ENCODE data around the gene CTTNBP2.
"Not testable (repeated sequence)": the region's sequence is repeated elsewhere in the genome, so short reads cannot be mapped to it uniquely, and the experiment has no call there.

Gene CTTNBP2

GRCh38 chr7:117731455-117731854 is 141.8 kb downstream of the CTTNBP2 start:
- Mint-ChIP-seq H3K4me3 (no peak overlapping the region), H3K27ac (no peak overlapping the region), H3K27me3 (ENCODE audit: low read depth) (no peaks in the 10 kb centered on the region), H3K9me3 (no peaks in the 10 kb centered on the region), H3K36me3 (ENCODE audit: low read depth) (no peaks in the 10 kb centered on the region), H3K4me1 (ENCODE audit: low read depth) (peaks cover 4% of the 10 kb centered on the region)

DNA sequence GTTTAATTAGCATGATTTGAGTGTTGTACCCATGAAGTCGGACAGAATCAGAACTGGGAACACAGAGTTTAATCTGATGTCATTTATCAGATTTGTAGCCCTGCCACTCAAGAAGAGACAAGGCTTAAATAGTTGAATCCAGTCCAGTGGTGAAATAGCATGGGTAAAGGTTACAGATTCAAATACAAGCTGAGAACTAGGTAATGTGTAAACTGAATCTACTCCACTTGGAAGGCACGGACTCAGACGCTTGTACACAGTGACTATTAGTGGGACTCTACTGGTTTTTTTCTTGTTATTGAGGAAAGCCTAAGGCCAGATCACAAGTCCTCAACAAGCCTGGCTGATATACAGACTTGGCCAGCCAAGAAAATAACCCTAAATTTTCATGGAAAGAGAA is 142.9 kb downstream of the CTTNBP2 start:
- Mint-ChIP-seq H3K4me1 (ENCODE audit: low read depth) (peaks cover 4% of the 10 kb centered on the region), H3K36me3 (ENCODE audit: low read depth) (no peaks in the 10 kb centered on the region), H3K4me3 (no peak overlapping the region), H3K27me3 (ENCODE audit: low read depth) (no peaks in the 10 kb centered on the region), H3K9me3 (no peaks in the 10 kb centered on the region), H3K27ac (no peak overlapping the region)

GRCh38 chr7:117728890-117729624 is 144.2 kb downstream of the CTTNBP2 start:
- H3K4me3 Mint-ChIP-seq = no peak overlapping the region
- H3K4me1 Mint-ChIP-seq (ENCODE audit: low read depth) = peaks cover 4% of the 10 kb centered on the region
- no peaks in the 10 kb centered on the region for H3K27me3 Mint-ChIP-seq (ENCODE audit: low read depth)
- H3K9me3 Mint-ChIP-seq = no peaks in the 10 kb centered on the region
- no peak overlapping the region for H3K27ac Mint-ChIP-seq
- H3K36me3 Mint-ChIP-seq (ENCODE audit: low read depth) = no peaks in the 10 kb centered on the region

- Mint-ChIP-seq H3K36me3 (ENCODE audit: low read depth) (no peaks in the 10 kb centered on the region), H3K9me3 (no peaks in the 10 kb centered on the region), H3K4me3 (no peak overlapping the region), H3K4me1 (ENCODE audit: low read depth) (no peaks in the 10 kb centered on the region), H3K27ac (no peak overlapping the region), H3K27me3 (ENCODE audit: low read depth) (no peaks in the 10 kb centered on the region)
Measured at GRCh38 chr7:117724898-117725297, 148.3 kb downstream of the CTTNBP2 start.

DNA sequence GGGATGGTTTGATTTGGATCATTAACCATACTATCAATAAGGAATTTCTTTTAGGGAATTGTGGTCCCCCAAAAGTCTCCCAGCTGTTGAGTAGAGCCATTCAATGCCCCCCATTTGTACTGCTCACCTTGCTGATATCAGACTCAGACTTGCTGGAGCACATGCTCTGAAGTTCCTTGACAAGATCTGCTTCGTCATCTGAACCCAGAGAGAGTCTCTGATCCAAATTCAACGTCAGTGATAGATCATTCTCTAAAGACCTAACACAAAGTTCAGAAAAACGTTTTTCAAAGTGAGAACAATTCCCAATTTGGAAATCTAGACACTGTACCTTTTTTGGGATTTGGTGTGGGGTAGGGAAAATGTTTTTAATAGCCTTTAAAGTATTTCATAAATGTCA is 153.9 kb downstream of the CTTNBP2 start:
- H3K27me3 Mint-ChIP-seq (ENCODE audit: low read depth) = peaks cover 3% of the 10 kb centered on the region
- no peak overlapping the region for H3K4me3 Mint-ChIP-seq
- H3K4me1 Mint-ChIP-seq (ENCODE audit: low read depth) = no peaks in the 10 kb centered on the region
- H3K36me3 Mint-ChIP-seq (ENCODE audit: low read depth) = no peaks in the 10 kb centered on the region
- no peak overlapping the region for H3K27ac Mint-ChIP-seq
- no peaks in the 10 kb centered on the region for H3K9me3 Mint-ChIP-seq

- Mint-ChIP-seq H3K4me1 (ENCODE audit: low read depth) (no peaks in the 10 kb centered on the region), H3K27ac (no peak overlapping the region), H3K4me3 (no peak overlapping the region), H3K36me3 (ENCODE audit: low read depth) (no peaks in the 10 kb centered on the region), H3K27me3 (ENCODE audit: low read depth) (peaks cover 6% of the 10 kb centered on the region), H3K9me3 (no peaks in the 10 kb centered on the region)
Measured at GRCh38 chr7:117718116-117718835, 155.0 kb downstream of the CTTNBP2 start.

GRCh38 chr7:117717357-117717756 is 155.9 kb downstream of the CTTNBP2 start:
- H3K27ac Mint-ChIP-seq = no peak overlapping the region
- peaks cover 6% of the 10 kb centered on the region for H3K27me3 Mint-ChIP-seq (ENCODE audit: low read depth)
- H3K4me1 Mint-ChIP-seq (ENCODE audit: low read depth) = no peaks in the 10 kb centered on the region
- no peaks in the 10 kb centered on the region for H3K36me3 Mint-ChIP-seq (ENCODE audit: low read depth)
- no peaks in the 10 kb centered on the region for H3K9me3 Mint-ChIP-seq
- no peak overlapping the region for H3K4me3 Mint-ChIP-seq

DNA sequence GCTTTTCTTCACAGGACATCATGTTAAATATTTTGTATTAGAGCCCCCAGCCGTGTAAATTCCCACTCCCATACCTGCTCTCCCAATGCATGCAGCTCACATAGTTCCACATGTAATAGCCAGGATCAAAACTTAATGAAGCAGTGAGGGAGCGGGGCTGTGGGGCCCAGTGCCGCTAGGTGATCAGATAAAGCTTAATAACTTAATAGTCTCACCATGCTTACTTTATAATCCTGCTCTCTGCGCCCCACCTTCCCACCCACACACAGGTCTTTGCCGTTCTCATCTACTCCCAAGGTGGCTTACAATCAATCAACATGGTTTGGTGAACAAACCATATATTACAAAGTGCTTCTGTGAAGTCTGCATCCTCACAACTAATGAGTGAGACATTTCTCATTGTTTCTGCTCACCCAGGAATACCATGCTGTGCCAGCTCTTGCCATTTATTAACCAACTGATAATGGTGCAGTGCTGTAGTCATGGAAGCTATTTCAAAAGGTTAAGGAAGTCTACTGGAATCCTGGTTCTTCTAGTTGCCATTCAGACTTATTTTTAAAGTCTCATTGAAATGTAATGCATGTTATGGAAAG is 156.4 kb downstream of the CTTNBP2 start:
- H3K4me3 Mint-ChIP-seq = no peak overlapping the region

DNA sequence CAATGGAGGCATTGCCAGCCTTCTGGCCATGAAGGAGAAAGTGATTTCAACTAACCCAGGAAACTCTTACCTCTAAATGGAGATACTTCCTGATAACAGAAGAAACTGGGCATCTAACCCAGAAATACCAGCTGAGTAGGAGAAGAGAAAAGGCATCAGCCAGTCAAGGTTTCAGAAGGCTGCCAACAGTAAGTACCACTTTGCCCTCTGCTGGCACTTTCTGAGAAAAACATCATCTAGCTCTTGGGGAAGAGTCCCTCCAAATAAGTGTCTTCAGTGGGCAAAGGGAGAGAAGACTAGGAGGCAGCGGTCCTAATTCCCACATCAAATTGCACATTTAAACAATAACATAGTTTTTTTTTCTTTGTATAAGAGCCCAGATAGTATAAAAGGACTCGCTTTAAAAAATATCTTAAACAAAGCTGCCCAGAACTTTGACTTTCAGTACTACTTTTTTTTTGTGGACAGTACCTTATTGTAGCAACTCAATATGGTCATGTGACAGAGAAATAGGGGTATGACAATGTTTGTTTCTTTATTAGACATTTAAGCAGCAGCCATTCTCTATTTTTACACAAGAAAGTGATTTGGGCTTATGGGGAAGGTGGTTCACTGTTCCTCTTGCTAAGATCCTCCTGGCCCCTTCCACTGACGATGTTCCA is 157.3 kb downstream of the CTTNBP2 start:
- peaks cover 8% of the 10 kb centered on the region for H3K4me1 Mint-ChIP-seq (ENCODE audit: low read depth)
- H3K27me3 Mint-ChIP-seq (ENCODE audit: low read depth) = peaks cover 6% of the 10 kb centered on the region
- H3K9me3 Mint-ChIP-seq = no peaks in the 10 kb centered on the region
- no peaks in the 10 kb centered on the region for H3K36me3 Mint-ChIP-seq (ENCODE audit: low read depth)
- H3K27ac Mint-ChIP-seq = no peak overlapping the region
- no peak overlapping the region for H3K4me3 Mint-ChIP-seq

More for the DNA sequence above, 156.4 kb downstream of the CTTNBP2 start:
- Mint-ChIP-seq H3K4me1 (ENCODE audit: low read depth) (peaks cover 3% of the 10 kb centered on the region), H3K36me3 (ENCODE audit: low read depth) (no peaks in the 10 kb centered on the region), H3K27ac (no peak overlapping the region), H3K27me3 (ENCODE audit: low read depth) (peaks cover 6% of the 10 kb centered on the region), H3K9me3 (no peaks in the 10 kb centered on the region)

- Mint-ChIP-seq H3K27ac (no peak overlapping the region), H3K27me3 (ENCODE audit: low read depth) (peaks cover 8% of the 10 kb centered on the region), H3K9me3 (no peaks in the 10 kb centered on the region)
Measured at GRCh38 chr7:117711556-117711955, 161.7 kb downstream of the CTTNBP2 start.

DNA sequence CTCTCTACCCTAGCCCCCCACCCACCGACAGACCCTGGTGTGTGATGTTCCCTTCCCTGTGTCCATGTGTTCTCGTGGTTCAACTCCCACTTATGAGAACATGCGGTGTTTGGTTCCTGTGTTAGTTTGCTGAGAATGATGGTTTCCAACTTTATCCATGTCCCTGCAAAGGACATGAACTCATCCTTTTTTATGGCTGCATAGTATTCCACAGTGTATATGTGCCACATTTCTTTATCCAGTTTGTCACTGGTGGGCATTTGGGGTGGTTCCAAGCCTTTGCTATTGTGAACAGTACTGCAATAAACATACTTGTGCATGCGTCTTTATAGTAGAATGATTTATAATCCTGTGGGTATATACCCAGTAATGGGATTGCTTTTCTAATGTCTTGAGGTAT is 165.1 kb downstream of the CTTNBP2 start:
- H3K27me3 Mint-ChIP-seq (ENCODE audit: low read depth); H3K27ac Mint-ChIP-seq; H3K4me1 Mint-ChIP-seq (ENCODE audit: low read depth); H3K4me3 Mint-ChIP-seq; H3K36me3 Mint-ChIP-seq (ENCODE audit: low read depth); H3K9me3 Mint-ChIP-seq: not testable (repeated sequence)

More at GRCh38 chr7:117711556-117711955, 161.7 kb downstream of the CTTNBP2 start:
- Mint-ChIP-seq H3K4me1 (ENCODE audit: low read depth) (peaks cover 8% of the 10 kb centered on the region), H3K4me3 (no peak overlapping the region), H3K36me3 (ENCODE audit: low read depth) (no peaks in the 10 kb centered on the region)

- H3K4me1 Mint-ChIP-seq (ENCODE audit: low read depth) = peaks cover 8% of the 10 kb centered on the region
- H3K36me3 Mint-ChIP-seq (ENCODE audit: low read depth) = no peaks in the 10 kb centered on the region
- peaks cover 6% of the 10 kb centered on the region for H3K27me3 Mint-ChIP-seq (ENCODE audit: low read depth)
- no peak overlapping the region for H3K27ac Mint-ChIP-seq
- no peaks in the 10 kb centered on the region for H3K9me3 Mint-ChIP-seq
- H3K4me3 Mint-ChIP-seq = no peak overlapping the region
Measured at GRCh38 chr7:117707080-117707479, 166.2 kb downstream of the CTTNBP2 start.

- Mint-ChIP-seq H3K27me3 (ENCODE audit: low read depth) (peaks cover 6% of the 10 kb centered on the region), H3K4me3 (no peak overlapping the region), H3K27ac (no peak overlapping the region), H3K9me3 (no peaks in the 10 kb centered on the region), H3K36me3 (ENCODE audit: low read depth) (no peaks in the 10 kb centered on the region), H3K4me1 (ENCODE audit: low read depth) (no peaks in the 10 kb centered on the region)
Measured at GRCh38 chr7:117706210-117706609, 167.0 kb downstream of the CTTNBP2 start.

DNA sequence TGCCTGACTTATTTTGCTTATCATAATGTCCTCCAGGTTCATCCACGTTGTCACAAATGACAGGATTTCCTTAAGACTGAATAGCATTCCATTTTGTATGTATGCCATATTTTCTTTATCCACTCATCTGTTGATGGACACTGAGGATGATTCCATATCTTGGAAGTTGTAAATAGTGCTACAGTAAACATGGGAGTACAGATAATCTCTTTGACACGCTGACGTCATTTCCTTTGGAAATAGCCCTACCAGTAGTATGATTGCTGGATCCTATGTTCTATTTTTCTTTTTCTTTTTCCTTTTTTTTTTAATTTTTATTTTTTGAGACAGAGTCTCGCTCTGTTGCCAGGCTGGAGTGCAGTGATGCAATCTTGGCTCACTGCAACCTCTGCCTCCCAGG is 167.6 kb downstream of the CTTNBP2 start:
- Mint-ChIP-seq H3K27me3 (ENCODE audit: low read depth) (peaks cover 6% of the 10 kb centered on the region), H3K36me3 (ENCODE audit: low read depth) (no peaks in the 10 kb centered on the region), H3K27ac (no peak overlapping the region), H3K9me3 (no peaks in the 10 kb centered on the region), H3K4me3 (no peak overlapping the region), H3K4me1 (ENCODE audit: low read depth) (no peaks in the 10 kb centered on the region)
